IMR-90 (cell line): ENCODE data around the gene KDM2B. TPM values are rescaled to one million over a fixed set of nuclear protein-coding genes. Genes with fewer than 3 reads are reported as not detected.

ENCODE experiments used
- ATAC-seq: fragments of 200-7000 bp; cut with Tn5 transposase; 2 replicates; pipeline ENCODE4 v1.9.1; 2020; ENCODE audit warnings: low read depth, mild to moderate bottlenecking, moderate library complexity
- BruUV-seq: library from RNA; stranded (reverse); fragments of 400-500 nt; replicated peaks from 2 replicates; lab custom pipeline; 2021; lab: Mats Ljungman, UMichigan
- CTCF ChIA-PET: fragments of 300-600 bp; formaldehyde crosslinking; extraction: SDS; loops from one replicate; lab custom pipeline; 2021; ENCODE audit warnings: antibody characterized with exemption; lab: Yijun Ruan, JAX
- POLR2A ChIA-PET: fragments of 300-600 bp; sonication (Branson Sonifier 250); formaldehyde crosslinking; loops from one replicate; lab custom pipeline; 2022; ENCODE audit warnings: antibody characterized with exemption; ENCODE audit not compliant: unreplicated experiment; lab: Charles Lee
- DNase-seq: peaks from one replicate; pipeline ENCODE4 v3.0.0; 2013
- H2AFZ ChIP-seq: replicated peaks from 2 replicates; pipeline ENCODE3; 2013; ENCODE audit warnings: low read length, mild to moderate bottlenecking; ENCODE audit not compliant: poor library complexity
- H2AK5ac ChIP-seq: 2 replicates; pipeline ENCODE4 v1.6.1; 2013; ENCODE audit warnings: low read depth, low read length, inconsistent platforms
- H2AK9ac ChIP-seq: replicated peaks from 2 replicates; pipeline ENCODE3; 2013; ENCODE audit warnings: mild to moderate bottlenecking, low read depth, low read length, moderate library complexity; ENCODE audit not compliant: poor library complexity
- H2BK120ac ChIP-seq: 2 replicates; pipeline ENCODE4 v1.6.1; 2013; ENCODE audit warnings: low read depth, low read length, inconsistent platforms
- H2BK15ac ChIP-seq: 3 replicates; pipeline ENCODE4 v1.6.1; 2013; ENCODE audit warnings: low read depth, low read length, inconsistent platforms
- H2BK20ac ChIP-seq: 2 replicates; pipeline ENCODE4 v1.6.1; 2013; ENCODE audit warnings: low read depth, mild to moderate bottlenecking, inconsistent platforms, low read length, moderate library complexity
- H2BK5ac ChIP-seq: 2 replicates; pipeline ENCODE4 v1.6.1; 2013; ENCODE audit warnings: mild to moderate bottlenecking, low read depth, low read length, inconsistent platforms; ENCODE audit not compliant: poor library complexity, severe bottlenecking
- H3K14ac ChIP-seq: replicated peaks from 2 replicates; pipeline ENCODE4 v1.6.1; 2013; ENCODE audit warnings: low read depth, low read length, inconsistent platforms
- H3K18ac ChIP-seq: 2 replicates; pipeline ENCODE4 v1.6.1; 2013; ENCODE audit warnings: low read depth, low read length, control low read depth
- H3K23ac ChIP-seq: 2 replicates; pipeline ENCODE4 v1.6.1; 2013; ENCODE audit warnings: low read depth, low read length, inconsistent platforms
- H3K27ac ChIP-seq: 2 replicates; pipeline ENCODE4 v1.5.1; 2013; ENCODE audit warnings: mild to moderate bottlenecking, control low read depth, low read length; ENCODE audit not compliant: insufficient read depth
- H3K27me3 ChIP-seq: 2 replicates; pipeline ENCODE4 v1.6.1; 2013; ENCODE audit warnings: low read length; ENCODE audit not compliant: control insufficient read depth, insufficient read depth
- H3K36me3 ChIP-seq: 2 replicates; pipeline ENCODE4 v1.6.1; 2013; ENCODE audit warnings: low read length, mixed read lengths; ENCODE audit not compliant: control insufficient read depth, insufficient read depth
- H3K4ac ChIP-seq: 2 replicates; pipeline ENCODE4 v1.6.1; 2013; ENCODE audit warnings: low read depth, low read length, inconsistent platforms
- H3K4me1 ChIP-seq: 2 replicates; pipeline ENCODE4 v1.6.1; 2013; ENCODE audit warnings: low read length, mixed read lengths; ENCODE audit not compliant: control insufficient read depth, insufficient read depth
- H3K4me2 ChIP-seq: 2 replicates; pipeline ENCODE4 v1.6.1; 2013; ENCODE audit warnings: low read depth, mild to moderate bottlenecking, control low read depth, low read length, moderate library complexity
- H3K4me3 ChIP-seq: 2 replicates; pipeline ENCODE4 v1.5.1; 2013; ENCODE audit warnings: low read depth, mild to moderate bottlenecking, control low read depth, low read length, moderate library complexity; ENCODE audit not compliant: insufficient read depth
- H3K56ac ChIP-seq: 2 replicates; pipeline ENCODE4 v1.6.1; 2013; ENCODE audit warnings: low read length, inconsistent platforms; ENCODE audit not compliant: insufficient read depth; ENCODE audit errors: extremely low read depth
- H3K79me1 ChIP-seq, 2 experiments: 2 replicates each; pipeline ENCODE4 v1.6.1; 2013; ENCODE audit warnings: low read length in 2 of 2, inconsistent platforms in 1 of 2, low read depth in 1 of 2
- H3K9ac ChIP-seq: 2 replicates; pipeline ENCODE4 v1.6.1; 2013; ENCODE audit warnings: low read depth, low read length, control low read depth
- H3K9me1 ChIP-seq: 2 replicates; pipeline ENCODE4 v1.6.1; 2013; ENCODE audit warnings: low read length, inconsistent platforms; ENCODE audit not compliant: insufficient read depth
- H3K9me3 ChIP-seq: 2 replicates; pipeline ENCODE4 v1.6.1; 2013; ENCODE audit warnings: low read length; ENCODE audit not compliant: control insufficient read depth, insufficient read depth
- H4K20me1 ChIP-seq: 2 replicates; pipeline ENCODE4 v1.6.1; 2013; ENCODE audit warnings: low read length, inconsistent platforms; ENCODE audit not compliant: insufficient read depth
- H4K5ac ChIP-seq: 2 replicates; pipeline ENCODE4 v1.6.1; 2013; ENCODE audit warnings: mild to moderate bottlenecking, low read depth, low read length, control low read depth
- H4K8ac ChIP-seq, 2 experiments: 2 replicates each; pipeline ENCODE4 v1.6.1; 2013; ENCODE audit warnings: low read depth in 2 of 2, low read length in 2 of 2, control low read depth in 1 of 2, inconsistent platforms in 1 of 2
- H4K91ac ChIP-seq: 2 replicates; pipeline ENCODE4 v1.6.1; 2013; ENCODE audit warnings: low read depth, low read length, inconsistent platforms; ENCODE audit not compliant: insufficient read depth
- BHLHE40 ChIP-seq: fragments of 150-350 bp; IDR thresholded peaks from 2 replicates; pipeline ENCODE4 v1.6.1; 2016; ENCODE audit warnings: mild to moderate bottlenecking, low read depth, low read length
- CEBPB ChIP-seq: IDR thresholded peaks from 2 replicates; pipeline ENCODE4 v1.6.1; 2012; ENCODE audit warnings: low read depth, low read length, improper control_type of control experiment
- CHD1 ChIP-seq: IDR thresholded peaks from 2 replicates; pipeline ENCODE4 v1.6.1; 2012; ENCODE audit warnings: low read depth, low read length, improper control_type of control experiment
- FOS ChIP-seq: fragments of 150-350 bp; IDR thresholded peaks from 2 replicates; pipeline ENCODE4 v1.6.1; 2016; ENCODE audit warnings: low read depth, low read length
- MAFK ChIP-seq: IDR thresholded peaks from 2 replicates; pipeline ENCODE4 v1.6.1; 2012; ENCODE audit warnings: low read depth, low read length, improper control_type of control experiment
- MAZ ChIP-seq: IDR thresholded peaks from 2 replicates; pipeline ENCODE4 v1.6.1; 2012; ENCODE audit warnings: low read depth, mild to moderate bottlenecking, low read length, improper control_type of control experiment, moderate library complexity, borderline replicate concordance
- MXI1 ChIP-seq: IDR thresholded peaks from 2 replicates; pipeline ENCODE4 v1.6.1; 2012; ENCODE audit warnings: low read depth, mild to moderate bottlenecking, low read length, moderate library complexity, borderline replicate concordance
- NFE2L2 ChIP-seq: fragments of 150-350 bp; IDR thresholded peaks from 2 replicates; pipeline ENCODE4 v1.6.1; 2016; ENCODE audit warnings: low read depth, mild to moderate bottlenecking, low read length
- POLR2A ChIP-seq: IDR thresholded peaks from 2 replicates; pipeline ENCODE4 v1.6.1; 2012; ENCODE audit warnings: mild to moderate bottlenecking, low read depth, low read length
- RAD21 ChIP-seq: IDR thresholded peaks from 2 replicates; pipeline ENCODE4 v1.6.1; 2012; ENCODE audit warnings: low read length, improper control_type of control experiment
- RCOR1 ChIP-seq: IDR thresholded peaks from 2 replicates; pipeline ENCODE4 v1.6.1; 2012; ENCODE audit warnings: mild to moderate bottlenecking, low read length, improper control_type of control experiment; ENCODE audit not compliant: insufficient replicate concordance
- RFX5 ChIP-seq: IDR thresholded peaks from 2 replicates; pipeline ENCODE4 v1.8.0; 2012; ENCODE audit warnings: low read depth, mild to moderate bottlenecking, low read length, moderate library complexity
- SMC3 ChIP-seq: fragments of 150-350 bp; IDR thresholded peaks from 2 replicates; pipeline ENCODE4 v1.6.1; 2016; ENCODE audit warnings: low read depth, mild to moderate bottlenecking, antibody characterized with exemption, low read length, moderate library complexity
- WGBS, 2 experiments: methylation state at CpG; one replicate each; pipeline versions ENCODE4 v1.1.5 to v1.1.7; 2013; ENCODE audit warnings: missing lambda C conversion rate in 2 of 2; ENCODE audit not compliant: insufficient read length in 1 of 2; ENCODE audit errors: extremely low coverage in 2 of 2; 5-methylcytosine and 5-hydroxymethylcytosine counted together
- dilution Hi-C: fragments of 300-500 bp; cut with HindIII; formaldehyde crosslinking; loops from one replicate; pipeline ENCODE4 v1.14.3; 2018; ENCODE audit warnings: low sequenced_read_pairs; ENCODE audit not compliant: unreplicated experiment
- in situ Hi-C: fragments of 300-500 bp; cut with MboI; formaldehyde crosslinking; loops from 3 replicates; pipeline ENCODE4 v1.14.3; 2019; ENCODE audit warnings: low sequenced_read_pairs, inconsistent platforms, mixed read lengths
- intact Hi-C: fragments of 100-400 bp; cut with micrococcal nuclease; formaldehyde crosslinking; loops from 2 replicates; pipeline ENCODE4 v1.10.0; 2022
- polyA plus RNA-seq, 3 experiments: library from polyadenylated mRNA; depleted of rRNA; stranded (reverse); fragments of >200 nt; gene quantifications; 2 replicates each; pipeline ENCODE4 v1.2.3, GENCODE V29; 2012; ENCODE audit warnings: low replicate concordance in 1 of 3
- total RNA-seq: library from RNA; depleted of rRNA; stranded (reverse); fragments of >200 nt; gene quantifications from 2 replicates; pipeline ENCODE4 v1.2.3, GENCODE V29; 2012
- TF ChIP-seq, protein P1 (sequence below): fragments of 150-350 bp; IDR thresholded peaks from 2 replicates; pipeline ENCODE4 v1.6.1; 2017; ENCODE audit warnings: mild to moderate bottlenecking, antibody characterized with exemption, low read length, low read depth
- TF ChIP-seq, protein P2 (sequence below): fragments of 150-350 bp; IDR thresholded peaks from 2 replicates; pipeline ENCODE4 v1.6.1; 2016; ENCODE audit warnings: low read depth, mild to moderate bottlenecking, low read length, moderate library complexity, borderline replicate concordance

KDM2B gene
- total and polyA plus RNA-seq, 2 of the 4 experiments (the other 2 are of a cell fraction), result 22.6 to 24.2 TPM

DNA sequence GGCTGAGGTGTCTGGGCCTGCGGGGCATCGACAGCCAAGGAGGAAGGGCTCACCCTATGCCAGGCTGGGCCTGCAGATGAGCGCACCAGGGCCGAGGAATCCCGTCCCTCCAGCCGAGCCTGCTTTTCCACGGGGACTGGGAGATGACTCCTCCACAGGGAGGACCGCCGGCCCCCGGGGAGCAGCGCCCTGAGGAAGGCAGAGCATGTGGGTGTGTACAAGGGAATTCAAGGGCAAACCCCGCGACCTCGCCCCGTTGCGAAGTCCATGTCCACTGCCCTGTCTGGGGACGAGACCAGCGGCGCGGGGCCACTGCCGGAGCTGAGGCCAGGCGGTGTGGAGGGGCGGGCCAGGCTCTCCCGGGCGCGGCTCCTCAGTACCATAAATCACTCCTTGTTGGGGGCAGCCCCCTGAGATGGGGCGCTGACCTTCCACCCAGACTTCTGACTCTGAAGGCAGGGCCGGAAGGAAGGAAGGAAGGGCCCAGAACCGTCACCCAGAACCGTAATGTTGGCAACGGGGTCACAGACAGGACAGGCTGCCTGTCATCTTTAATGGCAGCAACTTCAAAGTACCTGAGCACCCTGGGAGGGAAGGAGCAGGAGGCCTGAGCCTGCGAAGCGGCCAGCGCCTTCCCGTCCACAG is 128.4 kb downstream of the KDM2B start:
- no peak overlapping the region for H2AK5ac ChIP-seq
- H2AFZ ChIP-seq, result no peak overlapping the region
- no peak overlapping the region for H3K18ac ChIP-seq
- H3K79me1 ChIP-seq, result peaks cover 35 to 66% of the 10 kb centered on the region in 2 experiments
- no peak overlapping the region for H3K56ac ChIP-seq
- H3K9me1 ChIP-seq, result peaks cover 15% of the 10 kb centered on the region
- dilution Hi-C loops (no loop called here), intact Hi-C loops (no loop called here), in situ Hi-C loops (no loop called here)
- H3K14ac ChIP-seq, result no peak overlapping the region
- no peak overlapping the region for H3K23ac ChIP-seq
- no peak overlapping the region for H2BK5ac ChIP-seq
- no peak overlapping the region for H3K4me2 ChIP-seq
- no peak overlapping the region for H3K4ac ChIP-seq
- no peaks in the 10 kb centered on the region for H3K4me1 ChIP-seq
- peaks cover 35% of the 10 kb centered on the region for H4K20me1 ChIP-seq
- H3K27me3 ChIP-seq, result no peaks in the 10 kb centered on the region
- H3K9ac ChIP-seq, result no peak overlapping the region
- no peaks in the 10 kb centered on the region for H3K9me3 ChIP-seq
- no peak overlapping the region for H4K91ac ChIP-seq
- no peak overlapping the region for H3K27ac ChIP-seq
- ChIA-PET POLR2A (no interaction called here), CTCF (no interaction called here)
- no peak overlapping the region for H2BK15ac ChIP-seq
- H2AK9ac ChIP-seq, result no peak overlapping the region
- no TSS peak for BruUV-seq
- H4K8ac ChIP-seq, result no peak overlapping the region
- no peak overlapping the region for H2BK20ac ChIP-seq
- WGBS, 2 experiments, result 89% methylated on average over 12 of the region's 35 CpGs; no CpG with 5 or more reads in 1 of the 2 experiments
- no peak for TF ChIP-seq MAZ
- no peak for TF ChIP-seq FOS
- no peak for TF ChIP-seq MXI1
- no peak for TF ChIP-seq SMC3
- TF ChIP-seq POLR2A, result no peak
- no peak for TF ChIP-seq RAD21
- no peak for TF ChIP-seq CEBPB
- TF ChIP-seq, protein P1, sequence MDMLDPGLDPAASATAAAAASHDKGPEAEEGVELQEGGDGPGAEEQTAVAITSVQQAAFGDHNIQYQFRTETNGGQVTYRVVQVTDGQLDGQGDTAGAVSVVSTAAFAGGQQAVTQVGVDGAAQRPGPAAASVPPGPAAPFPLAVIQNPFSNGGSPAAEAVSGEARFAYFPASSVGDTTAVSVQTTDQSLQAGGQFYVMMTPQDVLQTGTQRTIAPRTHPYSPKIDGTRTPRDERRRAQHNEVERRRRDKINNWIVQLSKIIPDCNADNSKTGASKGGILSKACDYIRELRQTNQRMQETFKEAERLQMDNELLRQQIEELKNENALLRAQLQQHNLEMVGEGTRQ, result no peak
- no peak for TF ChIP-seq RCOR1
- TF ChIP-seq MAFK, result no peak
- TF ChIP-seq NFE2L2, result no peak
- no peak for TF ChIP-seq RFX5
- TF ChIP-seq, protein P2, sequence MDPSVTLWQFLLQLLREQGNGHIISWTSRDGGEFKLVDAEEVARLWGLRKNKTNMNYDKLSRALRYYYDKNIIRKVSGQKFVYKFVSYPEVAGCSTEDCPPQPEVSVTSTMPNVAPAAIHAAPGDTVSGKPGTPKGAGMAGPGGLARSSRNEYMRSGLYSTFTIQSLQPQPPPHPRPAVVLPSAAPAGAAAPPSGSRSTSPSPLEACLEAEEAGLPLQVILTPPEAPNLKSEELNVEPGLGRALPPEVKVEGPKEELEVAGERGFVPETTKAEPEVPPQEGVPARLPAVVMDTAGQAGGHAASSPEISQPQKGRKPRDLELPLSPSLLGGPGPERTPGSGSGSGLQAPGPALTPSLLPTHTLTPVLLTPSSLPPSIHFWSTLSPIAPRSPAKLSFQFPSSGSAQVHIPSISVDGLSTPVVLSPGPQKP, result no peak
- TF ChIP-seq CHD1, result no peak
- TF ChIP-seq BHLHE40, result no peak
- DNase-seq, result no peak
- peak; percentile 29 for ATAC-seq
- H4K5ac ChIP-seq, result no peak overlapping the region
- no peak overlapping the region for H3K4me3 ChIP-seq
- no peak overlapping the region for H2BK120ac ChIP-seq
- peaks cover 11% of the 10 kb centered on the region for H3K36me3 ChIP-seq
